ENCODE measurements around the gene SRPK2.
A peak's percentile ranks its signal among the peaks of the same experiment; 100 is the strongest.

Gene SRPK2

GRCh38 chr7:105213611-105214010 lies 175.1 kb downstream of the SRPK2 start:
- H2AFZ ChIP-seq (ENCODE audit: low read depth) = no peak overlapping the region
- peaks cover 80% of the 10 kb centered on the region; the same call in 1 of the 2 replicates for H3K79me2 ChIP-seq (ENCODE audit: insufficient read depth, low read depth)
- H3K27me3 ChIP-seq (ENCODE audit: insufficient read depth, low read depth) = no peaks in the 10 kb centered on the region
- no peak for TF ChIP-seq CTCF (conservative IDR thresholded peaks at IDR 0.05; ENCODE audit: low read depth, low read length)
- no peak overlapping the region for H3K27ac ChIP-seq
- H3K4me2 ChIP-seq = no peak overlapping the region
- H3K36me3 ChIP-seq (ENCODE audit: insufficient read depth) = no peaks in the 10 kb centered on the region
- H3K4me1 ChIP-seq (ENCODE audit: low read depth, poor library complexity, severe bottlenecking) = peaks cover 48% of the 10 kb centered on the region
- H3K4me3 ChIP-seq (IDR thresholded peaks at IDR 0.05; ENCODE audit: insufficient read depth, low read depth, low read length) = no peak overlapping the region
- peaks cover 21% of the 10 kb centered on the region; the same call in 1 of the 2 replicates for H4K20me1 ChIP-seq (ENCODE audit: insufficient read depth)
- H3K9ac ChIP-seq = no peak overlapping the region

- Histone ChIP-seq H3K36me3 (ENCODE audit: insufficient read depth) (no peaks in the 10 kb centered on the region), H3K9ac (no peak overlapping the region), H3K4me3 (IDR thresholded peaks at IDR 0.05; ENCODE audit: insufficient read depth, low read depth, low read length) (no peak overlapping the region), H3K27me3 (ENCODE audit: insufficient read depth, low read depth) (no peaks in the 10 kb centered on the region), H3K79me2 (ENCODE audit: insufficient read depth, low read depth) (peaks cover 90% of the 10 kb centered on the region), H3K4me1 (ENCODE audit: low read depth, poor library complexity, severe bottlenecking) (peaks cover 61% of the 10 kb centered on the region), H2AFZ (ENCODE audit: low read depth) (no peak overlapping the region), H4K20me1 (ENCODE audit: insufficient read depth) (peaks cover 17% of the 10 kb centered on the region; the same call in 1 of the 2 replicates), H3K27ac (no peak overlapping the region), H3K4me2 (no peak overlapping the region)
- TF ChIP-seq CTCF (conservative IDR thresholded peaks at IDR 0.05; ENCODE audit: low read depth, low read length) = no peak
Measured at GRCh38 chr7:105212212-105212611, 176.5 kb downstream of the SRPK2 start.

- Histone ChIP-seq H3K27ac (peak overlapping the region; percentile 21; the same call in 1 of the 2 replicates), H3K9ac (no peak overlapping the region), H3K4me1 (ENCODE audit: low read depth, poor library complexity, severe bottlenecking) (peaks cover 68% of the 10 kb centered on the region), H3K4me2 (peak overlapping the region; percentile 58; the same call in 1 of the 2 replicates), H3K36me3 (ENCODE audit: insufficient read depth) (no peaks in the 10 kb centered on the region), H4K20me1 (ENCODE audit: insufficient read depth) (peaks cover 17% of the 10 kb centered on the region; the same call in 1 of the 2 replicates), H2AFZ (ENCODE audit: low read depth) (no peak overlapping the region), H3K27me3 (ENCODE audit: insufficient read depth, low read depth) (no peaks in the 10 kb centered on the region), H3K79me2 (ENCODE audit: insufficient read depth, low read depth) (peaks cover 90% of the 10 kb centered on the region), H3K4me3 (IDR thresholded peaks at IDR 0.05; ENCODE audit: insufficient read depth, low read depth, low read length) (no peak overlapping the region)
- TF ChIP-seq CTCF (conservative IDR thresholded peaks at IDR 0.05; ENCODE audit: low read depth, low read length) = no peak
Measured at GRCh38 chr7:105210721-105211205, 178.0 kb downstream of the SRPK2 start.

GRCh38 chr7:105209870-105210269 lies 178.9 kb downstream of the SRPK2 start:
- Histone ChIP-seq H2AFZ (ENCODE audit: low read depth) (no peak overlapping the region), H3K9ac (no peak overlapping the region), H4K20me1 (ENCODE audit: insufficient read depth) (peaks cover 17% of the 10 kb centered on the region; the same call in 1 of the 2 replicates), H3K79me2 (ENCODE audit: insufficient read depth, low read depth) (peaks cover 81% of the 10 kb centered on the region), H3K4me1 (ENCODE audit: low read depth, poor library complexity, severe bottlenecking) (peaks cover 77% of the 10 kb centered on the region), H3K36me3 (ENCODE audit: insufficient read depth) (no peaks in the 10 kb centered on the region), H3K4me2 (peak overlapping the region; percentile 58; the same call in 1 of the 2 replicates), H3K4me3 (IDR thresholded peaks at IDR 0.05; ENCODE audit: insufficient read depth, low read depth, low read length) (no peak overlapping the region), H3K27ac (no peak overlapping the region), H3K27me3 (ENCODE audit: insufficient read depth, low read depth) (no peaks in the 10 kb centered on the region)
- TF ChIP-seq CTCF (conservative IDR thresholded peaks at IDR 0.05; ENCODE audit: low read depth, low read length) = no peak
